H1 (cell line): ENCODE measurements around the gene APOA4. TPM values are rescaled to one million over a fixed set of nuclear protein-coding genes. Genes with fewer than 3 reads are reported as not detected.

Experiments
- CTCF ChIA-PET: fragments of 300-600 bp; sonication (Branson Sonifier 250); formaldehyde crosslinking; loops from one replicate; lab custom pipeline; 2021; ENCODE audit not compliant: partially characterized antibody; lab: Charles Lee
- POLR2A ChIA-PET: fragments of 300-600 bp; sonication (Branson Sonifier 250); formaldehyde crosslinking; loops from one replicate; lab custom pipeline; 2021; ENCODE audit warnings: inconsistent platforms; ENCODE audit not compliant: partially characterized antibody; lab: Charles Lee
- DNase-seq, 2 experiments: peaks; one replicate each; pipeline versions ENCODE4 v3.0.0 to v3.0.0-alpha.2; 2010 to 2022; ENCODE audit warnings: low spot score in 2 of 2, low read depth in 1 of 2, mixed read lengths in 1 of 2
- FAIRE-seq: peaks from 2 replicates; lab custom pipeline; 2011; peaks lifted over from hg19 to GRCh38; lab: Jason Lieb, UNC
- H2AFZ ChIP-seq: 2 replicates; pipeline ENCODE4 v1.8.1; 2012; ENCODE audit warnings: low read length, inconsistent platforms
- H2AK5ac ChIP-seq: 2 replicates; pipeline ENCODE4 v1.6.1; 2013; ENCODE audit warnings: low read depth, low read length
- H2BK120ac ChIP-seq: replicated peaks from 2 replicates; pipeline ENCODE3; 2013; ENCODE audit warnings: low read depth, low read length, inconsistent platforms
- H2BK12ac ChIP-seq: 2 replicates; pipeline ENCODE4 v1.6.1; 2013; ENCODE audit warnings: low read depth, low read length
- H2BK15ac ChIP-seq: 2 replicates; pipeline ENCODE4 v1.6.1; 2013; ENCODE audit warnings: low read length
- H2BK20ac ChIP-seq: 2 replicates; pipeline ENCODE4 v1.6.1; 2013; ENCODE audit warnings: low read length
- H2BK5ac ChIP-seq: 2 replicates; pipeline ENCODE4 v1.6.1; 2013; ENCODE audit warnings: low read depth, low read length
- H3K14ac ChIP-seq: 2 replicates; pipeline ENCODE4 v1.6.1; 2013; ENCODE audit warnings: inconsistent platforms; ENCODE audit not compliant: insufficient read length
- H3K18ac ChIP-seq: 2 replicates; pipeline ENCODE4 v1.6.1; 2013; ENCODE audit warnings: low read length; ENCODE audit errors: extremely low read depth
- H3K23ac ChIP-seq: 2 replicates; pipeline ENCODE4 v1.6.1; 2013; ENCODE audit warnings: inconsistent platforms; ENCODE audit not compliant: insufficient read length
- H3K23me2 ChIP-seq: 2 replicates; pipeline ENCODE4 v1.6.1; 2013; ENCODE audit warnings: low read depth, low read length
- H3K27ac ChIP-seq: 2 replicates; pipeline ENCODE4 v1.6.1; 2011; ENCODE audit warnings: low read depth, low read length, inconsistent platforms
- H3K27me3 ChIP-seq, 4 experiments: replicated peaks in 1 of 4; 1 replicate in 1 of 4; 2 replicates in 3 of 4; pipeline versions ENCODE4 v1.6.1 to v1.8.1; 2011 to 2013; ENCODE audit warnings: low read length in 3 of 4, mild to moderate bottlenecking in 3 of 4, inconsistent platforms in 2 of 4, mixed read lengths in 2 of 4, moderate library complexity in 1 of 4; ENCODE audit not compliant: control insufficient read depth in 3 of 4, insufficient read depth in 3 of 4; ENCODE audit errors: extremely low read depth in 1 of 4
- H3K36me3 ChIP-seq, 4 experiments: 2 replicates each; pipeline versions ENCODE4 v1.6.1 to v1.8.1; 2011 to 2013; ENCODE audit warnings: mild to moderate bottlenecking in 4 of 4, low read length in 3 of 4, moderate library complexity in 2 of 4, control low read depth in 1 of 4, inconsistent platforms in 1 of 4; ENCODE audit not compliant: insufficient read depth in 4 of 4, control insufficient read depth in 2 of 4
- H3K4ac ChIP-seq: replicated peaks from 2 replicates; pipeline ENCODE3; 2013; ENCODE audit warnings: low read length, low read depth, mixed read lengths, inconsistent platforms; ENCODE audit not compliant: insufficient read length
- H3K4me1 ChIP-seq, 4 experiments: replicated peaks in 1 of 4; 1 replicate in 1 of 4; 2 replicates in 3 of 4; pipeline versions ENCODE4 v1.6.1 to v1.8.1; 2011 to 2013; ENCODE audit warnings: low read length in 3 of 4, inconsistent platforms in 2 of 4, mixed read lengths in 1 of 4; ENCODE audit not compliant: insufficient read depth in 4 of 4, control insufficient read depth in 3 of 4
- H3K4me2 ChIP-seq, 2 experiments: 2 replicates each; pipeline versions ENCODE4 v1.6.1 to v1.8.1; 2011 to 2013; ENCODE audit warnings: low read depth in 2 of 2, low read length in 2 of 2, control low read depth in 1 of 2, inconsistent platforms in 1 of 2, mild to moderate bottlenecking in 1 of 2; ENCODE audit not compliant: insufficient read depth in 1 of 2
- H3K4me3 ChIP-seq, 4 experiments: fragments of 200-600, 300-600 bp in 1 of 4; sonication (generic), shearing (Covaris generic), sonication (Bioruptor Twin) in 1 of 4; 2 replicates each; pipeline versions ENCODE4 v1.5.1 to v1.8.1; 2011 to 2016; ENCODE audit warnings: low read length in 4 of 4, low read depth in 3 of 4, control low read depth in 2 of 4, inconsistent platforms in 2 of 4, mild to moderate bottlenecking in 2 of 4, mixed read lengths in 1 of 4, moderate library complexity in 1 of 4; ENCODE audit not compliant: insufficient read depth in 2 of 4; ENCODE audit errors: extremely low read depth in 1 of 4
- H3K56ac ChIP-seq: replicated peaks from 2 replicates; pipeline ENCODE3; 2013; ENCODE audit warnings: low read depth, mild to moderate bottlenecking, mixed read lengths, low read length, inconsistent platforms; ENCODE audit not compliant: insufficient read length
- H3K79me1 ChIP-seq: 2 replicates; pipeline ENCODE4 v1.6.1; 2013; ENCODE audit warnings: low read depth, low read length, control low read depth
- H3K79me2 ChIP-seq, 2 experiments: 2 replicates each; pipeline versions ENCODE4 v1.6.1 to v1.8.1; 2012 to 2013; ENCODE audit warnings: low read length in 2 of 2, mild to moderate bottlenecking in 2 of 2, inconsistent platforms in 1 of 2; ENCODE audit not compliant: insufficient read depth in 2 of 2, control insufficient read depth in 1 of 2
- H3K9ac ChIP-seq, 4 experiments: replicated peaks in 1 of 4; 1 replicate in 1 of 4; 2 replicates in 3 of 4; pipeline versions ENCODE4 v1.6.1 to v1.8.1; 2011 to 2013; ENCODE audit warnings: low read depth in 3 of 4, low read length in 3 of 4, control low read depth in 2 of 4, mild to moderate bottlenecking in 2 of 4, moderate library complexity in 2 of 4, inconsistent platforms in 1 of 4; ENCODE audit errors: extremely low read depth in 1 of 4
- H3K9me3 ChIP-seq, 2 experiments: 2 replicates each; pipeline versions ENCODE4 v1.6.1 to v1.8.1; 2012 to 2013; ENCODE audit warnings: mild to moderate bottlenecking in 2 of 2, moderate library complexity in 2 of 2, control low read depth in 1 of 2, inconsistent platforms in 1 of 2, low read depth in 1 of 2, low read length in 1 of 2, mixed read lengths in 1 of 2; ENCODE audit not compliant: insufficient read depth in 2 of 2
- H4K20me1 ChIP-seq, 2 experiments: replicated peaks in 1 of 2; 2 replicates each; pipeline versions ENCODE3 to v1.8.1; 2011 to 2013; ENCODE audit warnings: inconsistent platforms in 2 of 2, low read length in 2 of 2, mild to moderate bottlenecking in 1 of 2; ENCODE audit not compliant: insufficient read depth in 2 of 2, control insufficient read depth in 1 of 2
- H4K5ac ChIP-seq: 2 replicates; pipeline ENCODE4 v1.6.1; 2013; ENCODE audit warnings: low read length, low read depth, mixed read lengths, inconsistent platforms; ENCODE audit not compliant: insufficient read length
- H4K8ac ChIP-seq: 2 replicates; pipeline ENCODE4 v1.8.0; 2013; ENCODE audit warnings: mild to moderate bottlenecking, moderate library complexity, low read length, inconsistent platforms; ENCODE audit not compliant: insufficient read depth; ENCODE audit errors: extremely low read depth
- H4K91ac ChIP-seq: replicated peaks from 2 replicates; pipeline ENCODE3; 2013; ENCODE audit warnings: low read length, mixed read lengths, inconsistent platforms; ENCODE audit not compliant: insufficient read length
- CBX5 ChIP-seq: fragments of 300-800, 300-1000 bp; sonication (generic); IDR thresholded peaks from 2 replicates; pipeline ENCODE4 v1.7.1; 2016; ENCODE audit warnings: antibody characterized with exemption, low read length, low read depth
- WGBS, 2 experiments: shearing (Covaris generic) in 1 of 2; methylation state at CpG; one replicate each; pipeline versions ENCODE4 v1.1.6 to v1.1.7; 2013 to 2015; ENCODE audit warnings: low lambda C conversion rate in 2 of 2, mixed read lengths in 2 of 2, inconsistent platforms in 1 of 2, low coverage in 1 of 2, missing lambda C conversion rate in 1 of 2; ENCODE audit not compliant: insufficient replicate concordance in 2 of 2, insufficient coverage in 1 of 2, insufficient read length in 1 of 2; ENCODE audit errors: extremely low coverage in 1 of 2, missing lambda C conversion rate in 1 of 2; 5-methylcytosine and 5-hydroxymethylcytosine counted together
- polyA plus RNA-seq, 7 experiments: library from polyadenylated mRNA; depleted of rRNA in 3 of 7; stranded (reverse) in 5 of 7; unstranded in 2 of 7; fragments of >200 nt in 5 of 7; fragments of 200-250 nt in 2 of 7; gene quantifications; 1 replicate in 5 of 7; 2 replicates in 1 of 7; 4 replicates in 1 of 7; pipeline versions ENCODE4 v1.2.1 to v1.2.3, GENCODE V29; 2011 to 2013; ENCODE audit warnings: missing spikeins in 2 of 7, mixed read lengths in 2 of 7
- total RNA-seq: library from RNA; stranded (reverse); fragmentation: NEBNext Ultra II Directional; extraction: Animal tissue kit (Norgen Biotek cat#: 25700); gene quantifications from 2 replicates; pipeline ENCODE4 v1.2.1, GENCODE V29; 2021

APOA4 gene
- total and polyA plus RNA-seq, 2 of the 8 experiments (the other 6 are each of a cell fraction or from before 2014, with no cell fraction given) = not detected

DNA sequence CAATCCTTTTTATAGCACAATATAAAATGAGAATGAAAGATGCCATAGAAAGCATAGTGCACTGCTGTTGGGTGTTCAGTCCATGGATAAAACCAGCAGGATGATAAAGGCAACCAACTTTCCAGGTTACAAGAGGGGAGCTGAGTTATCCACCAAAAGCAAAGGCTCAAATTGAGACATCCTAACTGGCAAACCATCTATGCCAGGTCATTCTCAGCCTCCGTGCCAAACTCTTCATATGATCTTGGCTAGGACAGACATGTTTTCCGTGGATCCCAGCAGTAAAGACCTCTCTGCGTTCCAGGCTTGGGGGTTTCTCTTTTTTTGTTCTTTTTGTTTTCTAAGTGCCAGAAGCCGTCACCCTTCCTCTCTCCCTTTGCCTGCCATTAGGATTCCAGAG lies 21.6 kb upstream of the APOA4 start:
- H2BK15ac ChIP-seq = no peak overlapping the region
- no peak overlapping the region for H2BK120ac ChIP-seq
- no peak overlapping the region for H3K18ac ChIP-seq
- no peak overlapping the region for H4K5ac ChIP-seq
- H3K14ac ChIP-seq = no peak overlapping the region
- H3K4me1 ChIP-seq = no peaks in the 10 kb centered on the region; a peak in 1 of 7 replicates
- no peak overlapping the region for H2AFZ ChIP-seq
- no peak overlapping the region for H3K4me2 ChIP-seq
- H2BK12ac ChIP-seq = no peak overlapping the region
- no peak overlapping the region for H3K27ac ChIP-seq
- no peak overlapping the region for H3K56ac ChIP-seq
- no peak overlapping the region for H2BK20ac ChIP-seq
- ChIA-PET CTCF (no interaction called here), POLR2A (interaction anchor here (1.1 kb wide), 1 partner anchor 299 kb away, joined by 3 read pairs; the partner anchor contains the start of gene PAFAH1B2)
- H3K4ac ChIP-seq = no peak overlapping the region
- TF ChIP-seq CBX5 = no peak
- H2AK5ac ChIP-seq = no peak overlapping the region
- no peaks in the 10 kb centered on the region for H3K27me3 ChIP-seq
- no peak overlapping the region for H3K4me3 ChIP-seq
- peak overlapping the region in 1 of 4 experiments; percentile 11; a peak in 1 of 7 replicates for H3K9ac ChIP-seq
- 92% methylated on average over 4 of the region's 4 CpGs; no CpG with 5 or more reads in 1 of the 2 experiments for WGBS, 2 experiments
- H3K9me3 ChIP-seq = no peaks in the 10 kb centered on the region
- peaks cover 12 to 46% (median 28%) of the 10 kb centered on the region in 4 experiments; a peak in 7 of 8 replicates for H3K36me3 ChIP-seq
- no peak for DNase-seq
- no peaks in the 10 kb centered on the region for H3K79me2 ChIP-seq
- H3K79me1 ChIP-seq = no peaks in the 10 kb centered on the region
- no peak overlapping the region for H4K91ac ChIP-seq
- no peak overlapping the region for H3K23ac ChIP-seq
- H3K23me2 ChIP-seq = no peaks in the 10 kb centered on the region
- H4K8ac ChIP-seq = no peak overlapping the region
- FAIRE-seq = no peak
- H4K20me1 ChIP-seq = no peaks in the 10 kb centered on the region
- no peak overlapping the region for H2BK5ac ChIP-seq
